Measurements from ENCODE around the gene PTGDS. TPM values are rescaled to one million over a fixed set of nuclear protein-coding genes. Genes with fewer than 3 reads are reported as not detected.

Gene PTGDS
- total RNA-seq, 1 donor from 2014 or later = 5.0 TPM

GRCh38 chr9:136953771-136954269, 23.5 kb upstream of the PTGDS start:
- no peak overlapping the region for H3K27ac ChIP-seq (ENCODE audit: low read depth, low read length)
- H3K9me3 ChIP-seq (ENCODE audit: insufficient read depth, low read depth, low read length) = no peaks in the 10 kb centered on the region
- TF ChIP-seq CTCF (IDR thresholded peaks at IDR 0.05; ENCODE audit: insufficient read depth, low read depth, low read length) (no peak), EZH2 (IDR thresholded peaks at IDR 0.05; ENCODE audit: insufficient read depth, low read length) (no peak)
- no peaks in the 10 kb centered on the region for H4K20me1 ChIP-seq (ENCODE audit: insufficient read depth, low read length)
- no peaks in the 10 kb centered on the region for H3K36me3 Mint-ChIP-seq (ENCODE audit: low read depth, unreplicated experiment)
- no peak overlapping the region for H2AFZ ChIP-seq (ENCODE audit: low read depth, low read length)
- no peak for DNase-seq (ENCODE audit: low read depth)
- no peak for FAIRE-seq
- H3K27ac Mint-ChIP-seq (ENCODE audit: unreplicated experiment) = no peak overlapping the region
- no peaks in the 10 kb centered on the region for H3K36me3 ChIP-seq (ENCODE audit: insufficient read depth, low read length)
- H3K4me2 ChIP-seq (ENCODE audit: low read length) = no peak overlapping the region
- no peak overlapping the region for H3K4me3 ChIP-seq (ENCODE audit: insufficient read depth, low read depth, low read length)
- H3K79me2 ChIP-seq (ENCODE audit: insufficient read depth, low read length) = no peaks in the 10 kb centered on the region
- H3K9ac ChIP-seq (ENCODE audit: low read length) = no peak overlapping the region
- no peaks in the 10 kb centered on the region for H3K27me3 ChIP-seq (ENCODE audit: insufficient read depth, low read length)
- H3K4me1 Mint-ChIP-seq (ENCODE audit: low read depth, unreplicated experiment) = no peaks in the 10 kb centered on the region
- H3K4me3 Mint-ChIP-seq (ENCODE audit: unreplicated experiment) = no peak overlapping the region
- peaks cover 7% of the 10 kb centered on the region for H3K4me1 ChIP-seq (ENCODE audit: insufficient read depth, low read length)
- H3K27me3 Mint-ChIP-seq (ENCODE audit: low read depth, unreplicated experiment) = peaks cover 12% of the 10 kb centered on the region
- H3K9me3 Mint-ChIP-seq (ENCODE audit: unreplicated experiment) = peaks cover 3% of the 10 kb centered on the region

GRCh38 chr9:136954270-136955083, 22.8 kb upstream of the PTGDS start:
- no peaks in the 10 kb centered on the region for H3K79me2 ChIP-seq (ENCODE audit: insufficient read depth, low read length)
- no peaks in the 10 kb centered on the region for H4K20me1 ChIP-seq (ENCODE audit: insufficient read depth, low read length)
- FAIRE-seq (no peak), DNase-seq (ENCODE audit: low read depth) (no peak)
- H3K27me3 Mint-ChIP-seq (ENCODE audit: low read depth, unreplicated experiment) = peaks cover 12% of the 10 kb centered on the region
- no peak overlapping the region for H3K4me3 Mint-ChIP-seq (ENCODE audit: unreplicated experiment)
- H3K36me3 Mint-ChIP-seq (ENCODE audit: low read depth, unreplicated experiment) = no peaks in the 10 kb centered on the region
- peaks cover 7% of the 10 kb centered on the region for H3K4me1 ChIP-seq (ENCODE audit: insufficient read depth, low read length)
- no peaks in the 10 kb centered on the region for H3K9me3 ChIP-seq (ENCODE audit: insufficient read depth, low read depth, low read length)
- H3K27ac Mint-ChIP-seq (ENCODE audit: unreplicated experiment) = no peak overlapping the region
- no peak overlapping the region for H2AFZ ChIP-seq (ENCODE audit: low read depth, low read length)
- H3K4me3 ChIP-seq (ENCODE audit: insufficient read depth, low read depth, low read length) = no peak overlapping the region
- TF ChIP-seq CTCF (IDR thresholded peaks at IDR 0.05; ENCODE audit: insufficient read depth, low read depth, low read length) = no peak
- no peak for TF ChIP-seq EZH2 (IDR thresholded peaks at IDR 0.05; ENCODE audit: insufficient read depth, low read length)
- H3K4me1 Mint-ChIP-seq (ENCODE audit: low read depth, unreplicated experiment) = no peaks in the 10 kb centered on the region
- H3K9ac ChIP-seq (ENCODE audit: low read length) = no peak overlapping the region
- no peaks in the 10 kb centered on the region for H3K27me3 ChIP-seq (ENCODE audit: insufficient read depth, low read length)
- no peak overlapping the region for H3K27ac ChIP-seq (ENCODE audit: low read depth, low read length)
- H3K4me2 ChIP-seq (ENCODE audit: low read length) = no peak overlapping the region
- no peaks in the 10 kb centered on the region for H3K36me3 ChIP-seq (ENCODE audit: insufficient read depth, low read length)
- H3K9me3 Mint-ChIP-seq (ENCODE audit: unreplicated experiment) = peaks cover 3% of the 10 kb centered on the region
